GM21390 (cell line): ENCODE results near the gene GTPBP6.
"Not testable (repeated sequence)": the region's sequence is repeated elsewhere in the genome, so short reads cannot be mapped to it uniquely, and the experiment has no call there.

Experiments used
- ATAC-seq: cut with Tn5 transposase; IDR thresholded peaks from one replicate; pipeline ENCODE4 v1.9.1; 2021; ENCODE audit not compliant: unreplicated experiment

The GTPBP6 gene

DNA sequence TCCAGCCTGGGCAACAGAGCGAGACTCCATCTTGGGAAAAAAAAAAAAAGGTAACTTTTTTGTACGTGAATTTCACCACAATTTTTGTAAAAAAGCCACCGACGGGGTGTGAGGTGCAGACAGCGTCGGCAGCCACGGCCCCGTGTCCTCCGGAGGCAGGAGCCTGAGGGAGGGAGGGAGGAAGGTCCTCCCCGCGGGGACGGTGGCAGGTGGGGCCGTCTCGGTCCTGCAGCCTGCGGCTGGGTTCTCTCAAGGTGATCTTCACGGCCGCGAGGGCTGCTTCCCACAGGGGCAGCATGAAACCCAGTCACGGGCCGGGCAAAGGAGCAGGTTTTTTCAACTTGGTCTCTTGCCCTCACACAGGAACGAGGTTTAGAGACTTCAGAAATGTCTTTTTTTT lies 23.5 kb downstream of the GTPBP6 start:
- no peak for ATAC-seq

DNA sequence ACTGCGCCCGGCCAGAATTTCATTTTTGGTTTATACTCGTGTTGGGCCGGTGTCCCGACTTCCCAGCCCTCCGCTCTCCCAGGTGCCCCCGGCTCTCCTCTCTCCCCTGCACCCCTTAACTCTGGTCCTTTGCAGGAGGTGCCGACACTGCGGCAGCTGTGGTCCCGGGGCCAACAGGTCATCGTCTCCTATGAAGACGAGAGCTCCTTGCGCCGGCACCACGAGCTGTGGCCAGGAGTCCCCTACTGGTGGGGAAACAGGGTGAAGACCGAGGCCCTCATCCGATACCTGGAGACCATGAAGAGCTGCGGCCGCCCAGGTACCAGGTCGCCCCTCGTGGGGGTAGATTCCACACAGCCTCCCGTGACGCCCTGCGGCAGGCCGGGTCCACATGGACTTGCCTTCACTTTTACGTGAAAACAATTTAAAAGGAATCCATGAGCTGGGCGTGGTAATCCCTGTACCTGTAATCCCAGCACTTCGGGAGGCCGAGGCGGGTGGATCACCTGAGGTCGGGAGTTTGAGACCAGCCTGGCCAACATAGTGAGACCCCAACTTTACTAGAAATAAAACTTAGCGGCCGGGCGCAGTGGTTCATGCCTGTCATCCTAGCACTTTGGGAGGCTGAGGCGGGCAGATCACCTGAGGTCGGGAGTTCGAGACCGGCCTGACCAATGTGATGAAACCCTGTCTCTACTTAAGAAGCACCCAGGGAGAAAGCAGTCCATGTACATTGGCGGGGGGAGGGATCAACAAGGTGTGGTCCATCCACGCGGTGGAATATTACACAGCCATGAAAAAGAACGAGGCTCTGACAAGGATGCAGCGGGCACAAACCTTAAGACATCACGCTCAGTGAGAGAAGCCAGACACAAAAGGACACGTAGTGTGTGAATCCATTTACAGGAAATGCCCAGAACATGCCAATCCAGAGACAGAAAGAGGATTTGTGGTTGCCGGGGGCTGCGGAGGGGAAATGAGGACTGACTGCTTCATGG lies 25.4 kb downstream of the GTPBP6 start:
- ATAC-seq = no peak

DNA sequence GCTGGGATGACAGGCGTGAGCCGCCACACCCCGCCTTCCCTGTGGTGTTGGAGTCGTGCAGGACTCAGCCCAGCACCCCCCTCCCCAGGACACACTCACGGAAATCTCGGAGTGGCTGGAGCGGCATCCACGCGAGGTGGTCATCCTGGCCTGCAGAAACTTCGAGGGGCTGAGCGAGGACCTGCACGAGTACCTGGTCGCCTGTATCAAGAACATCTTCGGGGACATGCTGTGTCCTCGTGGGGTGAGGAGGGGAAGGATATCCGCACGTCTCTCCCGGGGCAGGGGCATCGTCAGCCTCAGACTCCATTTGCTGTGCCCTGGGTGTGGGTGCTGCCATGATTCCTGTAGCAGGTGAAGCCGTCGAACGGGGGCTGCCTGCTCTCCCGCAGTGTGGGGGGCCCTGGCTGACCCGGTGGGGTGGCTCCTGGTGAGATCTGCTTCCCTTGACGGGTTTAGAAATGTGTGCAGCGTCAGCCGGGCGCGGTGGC lies 27.1 kb downstream of the GTPBP6 start:
- no peak for ATAC-seq

DNA sequence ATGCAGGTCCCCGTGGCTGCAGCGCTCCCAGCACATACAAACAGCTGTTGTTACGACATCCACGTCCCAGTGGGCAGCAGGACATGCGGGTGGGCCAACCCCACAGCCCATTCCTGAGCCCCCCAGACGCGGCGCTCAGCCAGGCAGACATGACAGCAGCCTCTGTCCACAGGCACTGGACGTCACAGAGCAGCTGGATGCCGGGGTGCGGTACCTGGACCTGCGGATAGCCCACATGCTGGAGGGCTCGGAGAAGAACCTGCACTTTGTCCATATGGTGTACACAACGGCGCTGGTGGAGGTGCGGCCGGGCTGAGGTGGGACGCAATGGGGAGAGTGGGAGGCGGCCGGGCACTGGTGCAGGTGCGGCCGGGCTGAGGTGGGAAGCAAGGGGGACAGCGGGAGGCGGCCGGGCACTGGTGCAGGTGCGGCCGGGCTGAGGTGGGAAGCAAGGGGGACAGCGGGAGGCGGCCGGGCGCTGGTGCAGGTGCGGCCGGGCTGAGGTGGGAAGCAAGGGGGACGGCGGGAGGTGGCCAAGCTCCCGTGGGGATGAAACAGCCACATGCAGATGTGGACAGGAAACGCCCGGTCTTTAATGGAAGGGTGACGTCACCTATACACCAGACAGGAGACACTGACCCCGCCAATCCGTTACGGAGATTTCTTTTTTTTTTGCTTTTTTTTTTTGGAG lies 28.0 kb downstream of the GTPBP6 start:
- ATAC-seq = no peak

DNA sequence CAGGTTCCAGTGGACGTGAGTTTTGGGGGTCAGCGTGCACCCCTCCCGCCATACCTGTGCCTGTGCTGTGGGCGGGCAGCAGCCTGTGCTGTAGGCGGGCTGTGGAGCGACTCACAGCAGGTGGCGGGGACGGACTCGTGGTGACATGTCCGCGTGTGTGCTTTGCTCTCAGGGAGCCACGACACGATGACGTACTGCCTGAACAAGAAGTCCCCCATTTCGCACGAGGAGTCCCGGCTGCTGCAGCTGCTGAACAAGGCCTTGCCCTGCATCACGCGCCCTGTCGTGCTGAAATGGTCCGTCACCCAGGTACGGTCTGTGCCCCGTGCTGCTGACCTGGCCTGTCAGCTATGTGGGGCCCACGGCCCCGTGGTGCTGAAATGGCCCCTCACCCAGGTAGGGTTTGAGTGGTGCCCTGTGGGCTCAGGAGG lies 30.0 kb downstream of the GTPBP6 start:
- ATAC-seq = no peak

DNA sequence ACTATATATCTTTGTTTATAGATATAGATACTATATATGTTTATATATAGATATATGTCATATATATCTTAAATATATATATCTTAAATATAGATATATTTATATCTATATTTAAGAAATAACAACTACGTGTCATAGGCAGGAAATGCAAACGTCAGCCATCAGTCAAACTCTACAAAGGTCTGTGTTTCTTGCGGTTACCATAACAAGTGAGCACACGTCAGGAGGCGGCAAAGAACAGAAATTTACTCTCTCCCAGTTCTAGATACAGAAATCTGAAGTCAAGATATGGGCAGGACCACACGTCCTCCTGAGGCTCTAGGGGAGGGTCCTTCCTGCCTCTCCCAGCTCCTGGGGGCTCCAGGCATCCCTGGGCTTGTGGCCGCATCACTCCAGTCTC lies 30.9 kb downstream of the GTPBP6 start:
- no peak for ATAC-seq

DNA sequence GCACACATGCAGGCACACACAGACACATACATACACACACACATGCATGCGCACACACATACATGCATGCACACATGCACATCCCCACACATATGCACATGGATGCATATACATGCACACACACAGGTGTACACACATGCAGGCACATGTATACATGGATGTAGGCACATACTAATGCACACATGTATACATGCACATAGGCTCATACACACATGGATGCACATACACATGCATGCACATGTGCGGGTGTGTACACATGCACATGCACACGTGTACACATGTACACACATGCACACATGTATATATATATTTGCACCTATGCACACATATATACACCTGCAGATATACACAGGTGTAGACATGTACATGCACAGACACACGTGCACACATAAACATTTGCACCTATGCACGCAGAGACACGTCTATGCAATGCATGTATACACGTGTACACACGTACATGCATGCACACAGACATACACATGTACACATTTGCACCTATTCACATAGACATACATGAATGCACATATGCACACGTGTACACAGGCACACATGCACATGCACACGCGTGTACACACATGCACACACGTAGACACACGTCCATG lies 33.4 kb downstream of the GTPBP6 start:
- ATAC-seq = no peak

DNA sequence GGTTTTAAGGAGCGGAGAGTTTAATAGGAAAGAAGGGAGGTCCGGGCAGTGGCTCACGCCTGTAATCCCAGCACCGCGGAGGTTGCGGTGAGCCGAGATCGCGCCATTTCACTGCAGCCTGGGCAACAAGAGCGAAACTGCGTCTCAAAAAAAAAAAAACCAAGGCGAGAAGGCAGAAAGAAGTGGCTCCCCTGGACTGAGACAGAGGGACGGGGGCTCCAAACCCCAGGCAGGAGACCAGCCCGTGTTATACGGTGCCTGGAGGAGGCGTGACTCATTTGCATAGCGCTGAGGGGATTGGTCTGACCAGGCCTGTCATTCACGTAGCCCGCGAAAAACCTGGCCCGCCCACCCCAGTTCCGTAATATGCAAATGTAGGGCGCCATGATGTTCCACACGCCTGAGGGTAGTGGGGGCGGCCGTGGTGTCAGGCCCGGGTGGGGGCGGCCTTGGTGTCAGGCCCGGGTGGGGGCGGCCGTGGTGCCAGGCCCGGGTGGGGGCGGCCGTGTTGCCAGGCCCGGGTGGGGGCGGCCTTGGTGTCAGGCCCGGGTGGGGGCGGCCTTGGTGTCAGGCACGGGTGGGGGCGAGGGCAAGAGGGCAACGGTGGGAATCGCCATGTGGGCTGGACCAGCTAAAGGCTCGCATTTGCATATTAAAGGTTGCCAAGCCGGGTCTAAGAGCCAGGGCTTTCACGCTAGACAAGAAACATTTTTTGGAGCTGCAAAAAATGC lies 35.3 kb downstream of the GTPBP6 start:
- peak; percentile 97 for ATAC-seq

DNA sequence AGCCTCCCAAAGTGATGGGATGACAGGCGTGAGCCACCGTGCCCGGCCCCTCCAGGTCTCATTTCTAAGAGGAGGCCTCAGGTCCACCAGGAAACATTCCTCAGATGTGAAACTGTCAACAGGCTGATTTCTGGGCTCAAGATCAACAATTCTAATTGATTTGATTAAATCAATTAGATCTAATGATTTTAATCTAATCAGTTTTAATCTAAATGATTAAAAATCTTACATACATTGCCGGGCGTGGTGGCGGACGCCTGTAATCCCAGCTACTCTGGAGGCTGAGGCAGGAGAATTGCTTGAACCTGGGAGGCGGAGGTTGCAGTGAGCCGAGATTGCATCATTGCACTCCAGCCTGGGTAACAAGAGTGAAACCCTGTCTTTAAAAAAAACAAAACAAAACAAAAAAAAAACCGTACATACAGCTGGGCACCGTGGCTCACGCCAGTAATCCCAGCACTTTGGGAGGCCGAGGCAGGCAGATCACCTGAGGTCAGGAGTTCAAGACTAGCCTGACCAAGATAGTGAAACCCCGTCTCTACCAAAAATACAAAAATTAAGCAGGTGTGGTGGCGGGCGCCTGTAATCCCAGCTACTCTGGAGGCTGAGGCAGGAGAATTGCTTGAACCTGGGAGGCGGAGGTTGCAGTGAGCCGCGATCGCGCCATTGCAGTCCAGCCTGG lies 36.5 kb downstream of the GTPBP6 start:
- ATAC-seq = not testable (repeated sequence)

DNA sequence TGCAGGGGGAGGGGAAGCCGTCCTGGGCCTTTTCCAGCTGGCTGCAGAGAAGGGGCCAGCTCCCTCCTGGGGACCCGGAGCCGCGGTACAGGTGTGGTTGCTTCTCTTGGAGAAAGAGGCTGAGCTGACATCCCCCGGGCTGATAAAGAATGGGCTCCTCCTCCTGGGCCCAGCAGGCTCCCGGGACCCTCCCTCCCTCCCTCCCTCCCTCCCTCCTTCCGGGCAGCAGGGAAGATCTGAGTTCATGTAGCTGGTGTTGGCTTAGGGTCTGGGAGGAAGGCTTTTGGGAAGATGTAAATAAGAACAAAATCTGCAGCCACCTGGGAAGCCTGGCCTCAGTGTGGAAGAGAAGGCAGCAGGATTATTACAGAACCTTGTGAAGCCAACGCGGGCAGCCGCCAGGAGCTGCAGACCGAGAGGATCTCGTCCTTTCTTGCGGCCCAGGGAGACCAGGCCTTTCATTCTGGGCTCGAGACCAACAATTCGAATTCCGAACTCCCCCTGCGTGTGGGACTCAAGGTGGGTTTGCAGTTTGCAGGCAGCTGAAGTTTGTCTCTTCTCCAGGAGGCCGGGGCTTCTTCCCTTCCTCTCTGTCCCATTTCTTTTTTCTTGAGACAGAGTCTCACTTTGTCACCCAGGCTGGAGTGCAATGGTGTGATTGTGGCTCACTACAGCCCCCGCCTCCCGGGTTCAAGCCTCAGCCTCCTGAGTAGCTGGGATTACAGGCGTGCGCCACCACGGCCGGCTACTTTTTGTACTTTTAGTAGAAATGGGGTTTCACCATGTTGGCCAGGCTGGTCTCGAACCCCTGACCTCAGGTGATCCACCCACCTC lies 37.2 kb downstream of the GTPBP6 start, which contains the start of gene PLCXD1:
PLCXD1 (plus strand) TSS at position 216 of the 834 bp plus-strand sequence. CDS start 2,807 bp downstream, outside the sequence.
- no peak for ATAC-seq

DNA sequence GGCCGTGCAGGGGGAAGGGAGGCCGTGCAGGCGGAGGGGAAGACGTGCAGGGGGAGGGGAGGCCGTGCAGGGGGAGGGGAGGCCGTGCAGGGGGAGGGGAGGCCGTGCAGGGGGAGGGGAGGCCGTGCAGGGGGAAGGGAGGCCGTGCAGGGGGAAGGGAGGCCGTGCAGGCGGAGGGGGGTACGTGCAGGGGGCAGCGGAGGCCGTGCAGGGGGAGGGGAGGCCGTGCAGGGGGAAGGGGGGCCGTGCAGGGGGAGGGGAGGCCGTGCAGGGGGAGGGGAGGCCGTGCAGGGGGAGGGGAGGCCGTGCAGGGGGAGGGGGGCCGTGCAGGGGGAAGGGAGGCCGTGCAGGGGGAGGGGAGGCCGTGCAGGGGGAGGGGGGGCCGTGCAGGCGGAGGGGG lies 37.9 kb downstream of the GTPBP6 start:
- not testable (repeated sequence) for ATAC-seq

DNA sequence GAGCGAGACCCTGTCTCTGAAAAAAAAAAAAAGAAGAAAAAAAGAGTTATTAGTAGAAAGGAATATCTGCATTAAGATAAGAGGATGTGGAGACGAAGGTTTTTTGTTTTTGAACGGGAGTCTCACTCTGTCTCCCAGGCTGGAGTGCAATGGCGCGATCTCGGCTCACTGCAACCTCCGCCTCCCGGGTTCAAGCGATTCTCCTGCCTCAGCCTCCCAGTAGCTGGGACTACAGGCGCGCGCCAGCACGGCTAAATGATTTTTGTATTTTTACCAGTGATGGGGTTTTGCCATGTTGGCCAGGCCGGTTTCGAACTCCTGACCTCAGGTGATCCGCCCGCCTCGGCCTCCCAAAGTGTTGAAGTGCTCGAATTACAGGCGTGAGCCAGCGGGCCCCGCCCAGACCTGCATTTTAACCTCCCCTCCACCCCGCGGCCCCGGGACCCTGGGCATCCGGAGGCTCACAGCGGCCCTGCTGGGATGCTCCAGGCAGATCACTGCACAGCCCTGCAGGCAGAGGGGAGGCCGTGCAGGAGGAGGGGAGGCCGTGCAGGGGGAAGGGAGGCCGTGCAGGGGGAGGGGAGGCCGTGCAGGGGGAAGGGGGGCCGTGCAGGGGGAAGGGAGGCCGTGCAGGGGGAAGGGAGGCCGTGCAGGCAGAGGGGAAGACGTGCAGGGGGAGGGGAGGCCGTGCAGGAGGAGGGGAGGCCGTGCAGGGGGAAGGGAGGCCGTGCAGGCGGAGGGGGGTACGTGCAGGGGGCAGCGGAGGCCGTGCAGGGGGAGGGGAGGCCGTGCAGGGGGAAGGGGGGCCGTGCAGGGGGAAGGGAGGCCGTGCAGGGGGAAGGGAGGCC lies 38.6 kb downstream of the GTPBP6 start:
- ATAC-seq = not testable (repeated sequence)

DNA sequence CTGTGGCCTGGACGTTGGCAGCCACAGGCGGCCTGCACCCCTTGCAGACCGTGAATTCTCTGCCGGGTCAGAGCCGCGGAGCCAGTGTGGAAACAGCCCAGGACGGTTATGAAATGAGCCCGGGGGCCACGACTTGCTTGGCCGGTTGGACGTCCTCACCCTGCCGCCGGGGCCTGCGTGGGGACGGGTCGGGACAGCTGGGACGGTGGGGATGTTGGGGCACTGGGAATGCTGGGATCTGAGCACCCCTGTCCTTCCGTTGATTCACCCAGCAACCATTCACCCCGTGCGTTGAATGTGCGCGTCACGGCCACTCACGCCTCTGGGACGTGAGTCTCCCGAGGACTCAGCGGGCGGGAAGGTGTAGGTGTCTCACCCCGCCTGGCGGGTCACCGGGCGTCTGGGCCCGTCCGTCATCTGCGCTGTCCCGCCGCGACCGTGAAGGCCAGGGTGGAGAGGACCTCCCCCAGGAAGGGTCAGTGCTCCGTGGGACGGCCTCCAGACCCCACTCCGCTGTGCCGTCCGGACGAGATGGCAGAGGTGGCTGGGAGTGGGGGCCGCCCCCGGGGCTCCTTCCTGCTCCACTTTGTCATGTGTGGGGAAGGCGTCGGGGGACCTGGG lies 41.9 kb downstream of the GTPBP6 start:
- ATAC-seq = no peak

DNA sequence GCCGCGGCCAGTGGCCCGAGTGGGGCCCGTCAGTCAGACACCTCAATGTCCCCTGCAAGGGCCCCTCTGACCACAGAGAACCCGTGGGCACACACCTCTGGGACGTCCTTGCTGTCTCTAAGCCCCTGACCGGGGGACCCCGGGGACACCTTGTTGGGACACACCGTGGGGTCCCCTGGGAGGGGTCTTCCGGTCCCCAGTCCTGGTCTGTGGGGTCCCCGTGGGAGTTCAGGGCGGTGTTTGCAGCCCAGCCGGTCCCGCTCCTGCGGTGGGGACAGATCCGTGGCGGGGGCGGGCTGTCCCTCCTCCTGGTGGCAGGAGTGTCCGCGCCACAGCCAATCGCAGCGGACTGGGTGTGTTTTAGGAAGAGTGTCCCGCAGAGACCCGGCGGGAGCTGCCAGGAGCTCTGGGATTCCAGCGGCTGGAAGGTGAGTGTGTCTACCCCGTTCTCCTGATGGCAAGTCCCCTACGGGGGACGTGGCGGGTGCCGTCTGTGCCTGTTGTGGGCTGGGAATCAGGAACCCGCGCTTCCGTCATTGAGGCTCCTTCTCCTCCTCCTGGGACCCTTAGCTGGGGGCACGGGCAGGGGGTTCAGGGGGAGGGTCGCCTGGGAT lies 42.5 kb downstream of the GTPBP6 start:
- ATAC-seq = no peak

DNA sequence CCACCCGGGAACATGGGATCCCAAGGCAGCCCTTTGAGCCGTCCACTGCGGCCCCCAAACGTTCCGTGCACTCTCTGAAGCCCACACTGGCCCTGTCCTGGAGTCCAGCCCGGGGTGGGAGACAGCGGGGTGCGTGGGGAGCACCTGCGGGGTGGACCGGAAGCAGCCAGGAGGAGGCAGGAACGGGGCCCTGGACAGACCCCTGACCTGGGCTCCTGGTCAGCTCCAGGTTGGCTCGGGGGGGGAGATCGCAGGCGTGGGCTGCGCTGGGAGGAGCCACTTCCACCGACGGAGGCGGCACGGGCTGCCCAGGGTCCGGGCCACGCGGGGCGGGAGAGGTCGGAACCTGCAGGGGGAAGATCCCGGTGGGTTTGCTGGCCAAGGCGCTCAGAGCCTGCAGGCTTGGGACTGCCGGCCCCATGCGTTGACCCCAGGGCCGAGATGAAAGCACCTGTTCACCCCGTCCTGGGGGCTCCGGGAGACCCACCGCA lies 43.1 kb downstream of the GTPBP6 start:
- ATAC-seq = no peak

DNA sequence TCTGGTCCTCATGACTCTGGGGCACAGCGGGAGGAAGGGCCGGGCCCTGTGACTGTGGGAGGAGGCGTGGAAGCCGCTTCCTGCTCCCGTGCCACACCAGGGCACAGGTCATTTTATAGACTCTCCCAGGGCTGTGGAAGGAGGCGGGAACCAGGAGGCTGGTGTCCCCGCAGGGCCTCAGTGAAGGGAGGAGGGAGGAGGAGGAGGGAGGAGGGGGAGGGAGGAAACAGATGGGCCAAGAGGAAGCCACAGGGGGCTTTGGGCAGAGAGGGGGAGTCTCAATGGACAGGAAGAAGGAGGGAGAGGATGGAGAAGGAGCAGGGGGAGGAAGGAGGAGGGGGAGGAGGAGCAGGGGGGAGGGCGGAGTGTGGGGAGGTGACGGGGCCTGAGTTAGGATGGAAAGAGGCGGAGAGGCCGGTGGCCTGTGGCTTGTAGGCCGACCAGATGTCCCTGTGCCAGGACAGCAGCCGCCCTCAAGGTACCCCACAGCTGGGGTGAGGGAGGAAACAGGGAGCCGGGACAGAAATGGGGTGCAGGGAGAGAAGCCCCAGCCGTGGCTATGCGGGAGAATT lies 43.6 kb downstream of the GTPBP6 start:
- no peak for ATAC-seq

DNA sequence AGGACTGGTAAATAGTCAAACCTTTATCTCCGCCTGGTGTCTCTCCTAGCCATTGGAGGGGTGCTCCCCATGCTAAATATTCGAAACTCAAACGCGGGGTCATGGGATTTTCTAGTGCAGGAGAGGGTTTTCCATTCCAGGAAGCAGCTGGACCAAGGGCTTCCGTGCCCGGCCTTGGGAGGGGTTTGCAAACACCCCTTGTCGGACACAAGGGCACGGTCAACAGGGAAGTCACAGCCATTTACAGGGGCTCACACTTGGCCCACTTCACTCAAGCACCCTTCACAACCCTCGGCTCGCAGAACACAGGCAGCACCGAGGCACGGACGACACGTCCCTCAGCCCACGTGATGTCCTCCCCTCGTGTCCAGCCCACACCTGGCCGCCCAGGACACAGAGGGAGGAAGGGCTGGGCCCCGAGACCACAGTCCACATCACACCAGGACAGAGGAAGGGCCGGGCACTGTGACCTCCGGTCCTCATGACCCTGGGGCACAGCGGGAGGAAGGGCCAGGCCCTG lies 47.7 kb downstream of the GTPBP6 start:
- ATAC-seq = no peak
